NAMALWA (cell line): ENCODE measurements around the gene CDCP1.
A peak's percentile ranks its signal among the peaks of the same experiment; 100 is the strongest.
"Not testable (repeated sequence)": the region's sequence is repeated elsewhere in the genome, so short reads cannot be mapped to it uniquely, and the experiment has no call there.

ENCODE experiments used
- DNase-seq: peaks from one replicate; pipeline ENCODE4 v3.0.0-alpha.2; 2015; ENCODE audit warnings: low spot score

CDCP1 gene

GRCh38 chr3:45171283-45171682, 25.1 kb upstream of the CDCP1 start:
- no peak for DNase-seq

DNA sequence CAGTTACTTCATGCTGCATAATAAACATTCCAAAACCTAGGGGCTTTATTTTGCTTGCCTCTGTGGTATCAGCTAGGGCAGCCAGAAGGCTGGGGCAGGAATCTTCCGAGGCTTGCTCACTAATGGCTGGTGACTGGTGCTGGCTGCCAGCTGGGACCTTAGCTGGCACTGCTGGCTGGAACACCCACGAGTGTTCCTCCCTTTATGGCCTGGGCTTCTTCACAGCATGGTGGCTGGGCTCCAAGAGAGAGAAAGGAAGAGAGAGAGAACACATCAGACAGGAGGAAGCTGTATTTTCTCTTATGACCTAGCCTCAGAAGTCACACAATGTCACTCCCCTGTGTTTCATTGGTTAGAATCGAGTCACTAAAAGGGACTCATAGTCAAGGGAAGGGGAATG, 23.9 kb upstream of the CDCP1 start:
- no peak for DNase-seq

GRCh38 chr3:45169125-45169904, 23.1 kb upstream of the CDCP1 start:
- no peak for DNase-seq

- no peak for DNase-seq
Observed at GRCh38 chr3:45168451-45168850, 22.3 kb upstream of the CDCP1 start.

DNA sequence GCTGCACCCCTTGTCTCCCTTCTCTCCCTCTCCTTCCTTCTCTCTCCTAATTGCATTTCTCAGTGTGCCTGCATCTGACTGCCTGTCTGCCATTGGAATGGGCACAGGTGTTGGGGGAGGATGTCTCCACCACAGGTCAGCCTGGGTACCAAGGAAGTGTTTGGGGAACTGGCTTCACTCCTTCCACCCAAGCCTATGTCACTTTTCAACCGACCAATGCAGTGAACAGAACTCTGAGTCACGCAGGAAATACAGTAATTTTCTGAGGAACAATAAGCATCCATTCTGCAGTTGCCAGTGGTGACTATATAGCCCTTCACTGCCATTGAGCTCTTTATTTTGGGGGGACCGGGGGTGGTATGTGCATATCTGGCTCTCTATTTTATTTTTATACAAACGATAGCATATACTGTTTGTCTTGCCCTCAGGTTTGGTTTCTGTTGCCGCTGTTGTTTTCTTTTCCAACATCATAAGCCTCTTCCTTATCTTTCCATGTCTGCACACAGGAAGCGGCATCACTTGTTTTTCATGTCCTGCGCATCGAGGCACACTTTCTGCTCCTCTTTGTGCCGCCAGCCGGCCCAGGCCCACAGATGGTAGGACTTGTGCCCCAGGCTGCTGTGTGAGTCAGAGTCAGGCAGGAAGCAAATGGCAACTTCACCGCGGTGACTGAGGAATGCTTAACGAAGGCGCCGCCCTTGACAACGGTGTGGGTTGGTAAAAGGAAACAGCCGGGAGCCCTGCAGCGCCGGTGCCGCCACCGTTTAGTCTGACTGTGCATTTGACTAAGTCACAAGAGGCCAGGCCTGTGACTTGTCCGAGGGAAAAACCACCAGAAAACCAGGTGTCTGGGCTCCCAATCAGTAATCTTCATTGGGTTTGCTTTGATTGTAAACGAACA, 21.1 kb upstream of the CDCP1 start:
- DNase-seq: no peak

GRCh38 chr3:45166321-45166879, 20.2 kb upstream of the CDCP1 start:
- DNase-seq: no peak

DNA sequence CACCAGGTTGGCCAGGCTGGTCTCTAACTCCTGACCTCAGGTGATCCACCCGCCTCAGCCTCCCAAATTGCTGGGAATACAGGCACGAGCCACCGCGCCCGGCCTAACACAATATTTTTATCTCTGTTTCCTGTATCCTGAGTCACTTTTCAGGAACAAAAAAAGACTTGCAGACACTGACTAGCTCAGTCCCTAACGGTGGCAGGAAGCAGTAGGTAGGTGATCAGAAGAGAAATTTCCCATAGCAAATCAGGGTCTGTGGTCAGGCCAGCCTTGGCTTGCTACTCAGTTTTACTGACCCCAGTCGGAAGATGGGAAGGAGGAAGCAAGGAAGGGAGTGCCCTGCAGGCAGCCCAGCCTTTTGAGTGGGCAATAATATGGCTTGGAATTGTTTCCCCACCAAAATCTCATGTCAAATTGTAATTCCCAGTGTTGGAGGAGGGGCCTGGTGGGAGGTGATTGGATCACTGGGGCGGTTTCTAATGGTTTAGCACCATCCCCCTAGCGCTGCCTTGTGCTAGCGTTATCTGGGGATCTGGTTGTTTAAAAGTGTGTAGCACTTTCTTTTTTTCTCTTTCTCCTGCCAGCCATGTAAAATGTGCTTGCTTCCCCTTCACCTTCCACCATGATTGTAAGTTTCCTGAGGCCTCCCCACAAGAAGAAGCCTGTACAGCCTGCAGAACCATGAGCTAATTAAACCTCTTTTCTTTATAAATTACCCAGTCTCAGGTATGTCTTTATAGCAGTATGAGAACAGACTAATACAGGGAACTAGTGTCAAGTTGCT, 19.5 kb upstream of the CDCP1 start:
- DNase-seq: no peak

DNA sequence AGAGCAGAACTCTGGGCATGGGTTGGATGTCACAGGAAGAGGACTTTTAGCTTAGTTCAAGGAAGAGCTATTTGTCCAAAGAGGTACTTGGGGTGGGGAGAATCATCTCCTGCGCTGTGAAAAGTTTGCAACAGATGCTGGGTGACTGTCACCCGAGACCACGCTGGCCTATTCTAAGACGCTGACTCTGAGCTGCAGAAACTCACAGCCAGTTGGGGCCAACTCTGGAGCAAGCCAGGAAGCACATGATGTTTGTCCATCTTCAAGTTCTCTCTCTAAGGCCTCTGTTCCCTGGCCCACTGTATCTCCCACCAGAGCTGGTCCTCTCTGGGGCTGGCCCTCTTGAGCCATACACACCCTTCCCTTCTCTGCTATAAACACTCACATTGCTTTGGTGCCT, 17.9 kb upstream of the CDCP1 start:
- no peak for DNase-seq

DNA sequence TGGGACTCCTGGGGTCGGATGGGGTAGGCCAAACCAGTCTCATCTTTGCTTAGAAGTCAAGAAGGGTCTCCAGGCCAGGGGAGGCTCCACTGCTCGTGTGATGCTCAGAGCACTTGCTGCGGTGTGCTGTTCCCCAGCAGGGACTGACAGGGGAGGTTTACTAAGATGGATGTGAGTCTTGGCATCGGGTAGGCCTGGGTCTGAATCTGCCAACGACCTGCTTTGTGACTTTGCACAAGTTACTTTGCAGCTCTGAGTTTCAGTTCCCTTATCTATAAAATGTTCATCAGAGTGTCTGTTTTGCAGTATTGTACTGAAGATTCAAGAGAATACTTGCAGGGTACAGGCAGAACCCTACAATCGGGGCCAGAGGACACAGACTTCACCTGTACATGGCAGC, 17.3 kb upstream of the CDCP1 start:
- peak; percentile 17 for DNase-seq

DNA sequence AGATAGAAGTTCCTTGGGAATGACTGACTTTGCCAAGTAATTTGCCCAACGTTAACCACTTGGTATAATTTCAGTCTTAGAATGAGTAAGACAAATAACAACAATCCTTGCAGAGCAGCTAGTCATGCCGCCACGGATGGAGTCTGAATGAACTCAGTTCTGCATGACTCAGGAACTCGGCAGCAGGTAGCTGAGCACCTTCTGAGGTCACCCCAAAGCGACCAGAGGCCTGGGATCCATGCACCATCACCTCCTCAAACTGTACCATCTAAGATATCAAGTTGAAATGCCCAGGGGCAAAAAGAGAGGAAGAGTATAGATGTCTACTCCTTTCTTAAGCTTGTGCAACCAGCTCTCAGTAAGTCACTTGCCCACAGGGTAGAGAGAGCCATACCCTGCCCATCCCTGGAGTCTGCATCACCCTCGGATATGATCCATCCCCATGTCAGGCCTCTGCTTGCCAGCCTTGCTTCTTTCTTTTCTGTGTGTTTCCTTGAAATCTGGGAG, 8.5 kb upstream of the CDCP1 start:
- no peak for DNase-seq

GRCh38 chr3:45153658-45154437, 7.7 kb upstream of the CDCP1 start:
- DNase-seq: no peak

DNA sequence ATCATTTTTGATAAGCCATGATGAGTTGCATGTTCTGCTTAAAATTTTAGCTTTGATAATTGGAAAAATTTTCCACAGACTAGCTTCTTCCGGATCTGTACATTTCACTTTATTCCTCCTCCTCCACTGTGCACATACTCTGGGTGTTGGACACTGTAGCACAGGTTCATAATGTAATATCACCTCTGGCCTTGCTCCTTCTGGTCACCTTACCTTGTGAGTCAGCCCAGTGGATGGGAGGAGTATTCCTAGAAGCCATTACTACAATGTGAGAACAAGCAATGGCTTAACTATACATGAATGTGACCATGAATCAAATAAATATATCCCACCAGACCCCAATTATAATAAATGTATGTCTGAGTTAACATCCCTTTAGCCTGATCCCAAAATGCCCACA, 6.1 kb upstream of the CDCP1 start:
- no peak for DNase-seq

DNA sequence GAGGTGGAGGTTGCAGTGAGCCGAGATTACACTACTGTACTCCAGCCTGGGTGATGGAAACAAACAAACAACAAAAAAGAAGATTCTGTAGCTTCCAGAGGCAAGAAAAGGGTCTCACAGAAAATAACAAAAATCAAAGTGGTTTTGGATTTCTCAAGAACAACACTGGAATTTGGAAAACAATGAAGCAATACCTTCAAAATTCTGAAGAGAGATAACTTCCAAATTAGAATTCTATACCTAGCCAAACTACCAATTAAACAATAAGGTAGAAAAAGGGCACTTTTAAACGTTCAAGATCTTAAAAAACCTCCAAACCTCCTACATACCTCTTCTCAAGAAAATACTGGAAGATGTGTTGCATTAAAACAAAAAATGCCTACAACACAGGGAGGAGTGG, 4.9 kb upstream of the CDCP1 start:
- no peak for DNase-seq

DNA sequence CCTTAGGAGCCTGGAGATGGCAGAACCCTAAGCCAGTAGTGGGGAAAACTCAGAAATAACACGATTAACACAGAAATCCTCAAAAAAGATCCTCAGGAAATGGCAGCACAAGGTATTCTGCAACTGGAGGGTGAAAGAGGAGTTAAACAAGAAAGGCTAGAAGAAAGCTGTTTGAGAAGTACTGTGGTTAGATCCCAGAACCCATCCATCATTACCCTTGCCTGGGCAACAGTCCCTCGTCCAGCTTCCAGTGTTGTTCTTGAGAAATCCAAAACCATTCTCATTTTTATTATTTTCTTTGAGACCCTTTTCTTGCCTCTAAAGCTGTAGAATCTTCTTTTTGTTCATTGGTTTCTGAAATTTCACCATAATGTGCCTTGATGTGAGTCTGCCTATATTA, 2.7 kb upstream of the CDCP1 start:
- DNase-seq: no peak

DNA sequence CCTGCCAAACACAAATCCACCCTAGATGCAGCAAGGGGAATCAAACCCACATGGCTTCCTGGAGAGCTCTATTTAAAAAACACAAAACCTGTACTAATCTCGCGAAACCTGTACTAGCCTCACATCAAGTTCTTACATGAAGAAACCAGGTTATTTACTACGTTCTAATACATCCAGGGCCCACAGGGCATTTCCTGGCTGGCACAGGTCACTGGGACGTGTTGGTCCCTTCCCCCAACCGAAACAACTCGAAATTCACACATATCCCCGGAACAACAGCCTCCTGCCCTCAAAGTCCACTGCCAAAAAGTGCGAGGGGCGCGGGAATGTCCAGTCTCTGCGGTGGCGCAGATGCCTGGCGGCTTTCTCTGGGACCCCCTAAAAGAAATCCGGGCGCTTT, 955 bp downstream of the CDCP1 start:
- DNase-seq: no peak

DNA sequence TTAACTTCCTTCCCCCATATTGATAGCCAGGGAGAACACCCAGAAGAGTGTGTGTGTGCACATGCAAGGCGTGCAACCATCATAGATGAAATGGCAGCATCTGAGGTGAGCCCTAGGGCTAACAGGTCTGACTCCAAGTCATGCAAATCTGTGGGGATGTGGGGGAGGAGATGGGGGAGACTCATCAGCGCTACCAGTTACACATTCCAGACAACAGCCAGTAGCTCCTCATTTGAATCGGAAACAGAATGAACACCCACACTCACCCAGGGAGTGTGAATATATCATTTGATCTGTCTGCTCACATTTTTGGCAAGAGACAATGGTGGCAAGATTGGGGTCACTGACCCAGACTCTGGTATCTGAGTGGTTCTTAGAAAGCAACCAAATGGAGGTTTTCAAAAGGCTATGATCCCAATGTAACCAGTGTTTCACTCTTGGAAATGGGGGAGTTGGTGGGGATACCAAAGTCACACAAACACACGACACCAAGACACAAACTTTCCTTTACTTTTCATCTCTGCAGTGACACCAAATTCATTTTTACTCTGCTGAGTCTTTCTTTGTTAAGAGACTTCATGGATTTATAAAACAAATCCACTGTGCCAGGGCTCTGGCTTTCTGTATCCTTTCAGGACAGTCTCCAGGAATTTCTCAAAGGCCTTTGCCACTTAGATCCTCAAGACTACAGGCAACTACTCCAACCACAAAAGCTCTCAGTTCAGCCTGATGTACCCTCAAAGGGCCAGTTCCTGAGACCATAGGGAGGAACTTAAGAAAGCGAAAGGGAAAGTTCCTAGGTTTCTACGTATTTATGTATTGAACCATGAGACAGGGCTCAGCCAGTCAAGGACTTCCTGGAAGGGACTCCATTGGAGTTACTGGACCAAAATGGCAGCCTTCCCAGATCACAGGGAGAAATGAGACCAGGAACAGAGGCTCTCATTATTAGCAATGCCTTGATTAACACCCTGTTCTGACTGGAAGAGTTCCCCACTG, 2.2 kb downstream of the CDCP1 start:
- DNase-seq: no peak

- DNase-seq: not testable (repeated sequence)
Observed at GRCh38 chr3:45140770-45141155, 5.4 kb downstream of the CDCP1 start.

DNA sequence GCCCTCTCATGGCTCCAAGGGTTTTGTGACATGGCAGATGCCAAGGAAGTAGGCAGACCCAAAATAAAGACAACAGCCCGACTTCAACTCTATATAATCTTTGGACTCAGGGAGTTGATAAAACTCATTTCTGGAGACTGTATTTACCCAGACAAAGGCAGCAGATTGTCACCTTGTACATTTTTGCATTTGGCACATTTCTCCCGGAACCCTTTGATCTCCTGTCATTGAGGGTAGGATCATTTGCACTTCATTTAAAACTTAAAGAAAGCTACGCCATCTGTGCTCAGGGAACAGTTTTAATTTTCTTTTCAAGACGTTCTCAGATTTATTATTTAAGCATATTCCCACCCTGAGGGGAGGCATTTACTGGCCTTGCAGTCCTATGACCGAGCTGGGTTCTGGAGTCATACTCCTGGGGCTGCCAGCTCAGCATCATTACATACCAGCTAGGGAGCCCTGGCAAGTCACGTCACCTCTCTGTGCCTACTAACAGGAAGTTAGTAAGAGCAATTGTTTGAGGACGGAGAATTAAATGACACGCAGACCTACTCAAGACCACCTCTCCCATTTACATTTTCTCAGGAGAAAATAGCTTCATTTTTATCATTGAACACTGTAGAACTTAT, 5.9 kb downstream of the CDCP1 start:
- DNase-seq: no peak

GRCh38 chr3:45139372-45140140, 6.6 kb downstream of the CDCP1 start:
- DNase-seq: no peak
